COLO668 (cell line): ENCODE results near the gene DENND2C.

Source experiments
- DNase-seq: peaks from one replicate; lab custom pipeline; 2025; ENCODE audit not compliant: unreplicated experiment; lab: John Stamatoyannopoulos, UW

The DENND2C gene

GRCh38 chr1:114677691-114678090 lies 7.8 kb upstream of the DENND2C start:
- DNase-seq = no peak

GRCh38 chr1:114676115-114676514 lies 6.3 kb upstream of the DENND2C start:
- DNase-seq = no peak

GRCh38 chr1:114671939-114672275 lies 2.1 kb upstream of the DENND2C start:
- no peak for DNase-seq

- DNase-seq = no peak
These were observed 1.4 kb upstream of the DENND2C start for GRCh38 chr1:114671011-114671938.

DNA sequence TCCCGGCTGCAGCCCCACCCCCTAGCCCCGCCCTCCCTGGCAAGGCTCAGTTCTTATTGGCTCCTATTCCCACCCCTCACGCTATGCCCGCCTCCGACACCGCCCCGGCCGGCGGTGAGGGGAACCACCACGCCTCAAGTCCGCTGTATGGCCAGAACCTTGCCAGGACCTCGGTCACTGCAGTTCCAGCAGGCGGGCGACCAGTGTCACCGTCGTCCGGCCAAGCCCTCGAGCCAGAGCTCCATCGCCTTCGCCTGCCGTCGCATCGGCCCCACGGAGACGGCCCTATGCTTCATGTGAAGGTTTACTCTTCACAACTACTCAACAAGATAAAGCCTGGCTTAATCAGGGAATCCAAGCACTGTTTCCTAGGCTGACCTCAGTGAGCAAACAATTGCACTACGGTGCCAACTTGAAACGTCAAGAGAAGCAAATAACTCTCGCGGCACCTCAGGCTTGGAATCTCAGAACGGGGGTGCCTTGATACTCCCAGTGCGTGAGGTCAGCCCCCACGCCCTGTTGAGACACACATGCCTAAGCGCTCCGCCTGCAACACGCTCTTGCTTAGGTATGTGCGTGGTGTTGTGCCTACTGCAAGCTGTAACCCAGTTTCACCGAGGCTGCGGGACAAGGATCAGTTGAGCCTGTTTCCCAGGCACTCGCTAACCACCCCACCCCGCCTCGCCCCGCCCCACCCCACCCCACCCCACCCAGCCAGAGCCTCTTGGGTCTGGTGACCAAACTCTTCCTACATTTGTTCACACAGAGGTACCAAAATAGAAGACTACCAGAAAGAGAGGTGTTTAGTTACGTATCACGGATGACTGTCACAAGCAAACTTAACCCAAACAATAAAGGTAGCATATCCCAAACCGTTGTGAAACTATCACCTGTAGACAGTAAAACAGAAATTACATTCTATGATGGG lies 498 bp upstream of the DENND2C start:
- peak; percentile 81 for DNase-seq

DNA sequence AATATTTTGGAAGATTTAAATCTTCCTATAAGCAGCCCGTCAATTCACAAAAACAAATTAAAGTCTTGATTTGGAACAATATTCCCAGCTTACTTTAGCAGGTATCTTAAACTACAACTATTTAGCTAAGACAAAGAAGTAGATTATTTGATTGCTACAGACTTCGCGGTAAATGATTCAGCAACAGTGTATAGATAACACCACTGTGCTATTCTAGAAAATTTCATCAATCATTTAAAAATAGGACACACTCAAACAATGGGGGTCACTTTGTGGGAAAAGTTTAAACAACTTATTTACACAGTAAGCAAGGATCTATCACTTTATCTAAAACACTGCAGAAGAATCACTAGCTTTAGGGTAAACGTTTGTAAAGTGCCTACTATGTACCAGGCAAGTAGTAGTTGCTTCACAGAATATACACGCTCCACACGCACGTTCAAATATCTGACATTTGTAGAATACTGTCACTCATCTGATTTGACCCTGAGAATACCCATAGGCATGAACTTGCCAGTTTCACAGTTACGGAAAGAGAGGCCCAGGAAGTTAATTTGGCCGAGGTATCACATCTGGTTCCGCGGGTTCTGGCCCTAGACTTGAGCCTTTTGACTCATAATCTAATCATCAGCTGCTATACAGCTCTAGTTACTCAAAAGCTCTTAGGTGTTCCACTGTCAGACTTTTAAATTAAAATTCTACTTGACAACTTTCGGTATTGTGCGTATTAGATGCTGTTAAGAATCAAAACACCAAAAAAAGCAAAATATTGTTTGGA lies 876 bp downstream of the DENND2C start:
- DNase-seq = no peak

DNA sequence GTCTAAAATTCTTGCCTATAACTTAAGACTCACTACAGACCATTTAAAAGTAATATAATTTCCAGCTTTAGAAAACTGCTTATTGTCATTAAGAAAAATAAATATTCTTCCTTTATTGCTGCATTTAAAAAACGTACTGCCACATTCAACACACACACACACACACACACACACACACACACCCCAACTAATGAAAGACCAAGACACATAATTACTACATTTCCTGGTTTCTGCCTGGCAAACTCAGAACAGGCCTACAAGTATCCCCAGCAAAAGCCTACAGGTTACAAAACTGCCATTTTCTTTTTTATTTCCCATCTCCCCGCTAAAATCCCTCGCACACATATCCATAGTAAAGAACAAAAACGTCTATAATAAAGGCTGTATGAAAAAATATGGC lies 1.5 kb downstream of the DENND2C start:
- DNase-seq = no peak

GRCh38 chr1:114666954-114667353 lies 2.9 kb downstream of the DENND2C start:
- no peak for DNase-seq

DNA sequence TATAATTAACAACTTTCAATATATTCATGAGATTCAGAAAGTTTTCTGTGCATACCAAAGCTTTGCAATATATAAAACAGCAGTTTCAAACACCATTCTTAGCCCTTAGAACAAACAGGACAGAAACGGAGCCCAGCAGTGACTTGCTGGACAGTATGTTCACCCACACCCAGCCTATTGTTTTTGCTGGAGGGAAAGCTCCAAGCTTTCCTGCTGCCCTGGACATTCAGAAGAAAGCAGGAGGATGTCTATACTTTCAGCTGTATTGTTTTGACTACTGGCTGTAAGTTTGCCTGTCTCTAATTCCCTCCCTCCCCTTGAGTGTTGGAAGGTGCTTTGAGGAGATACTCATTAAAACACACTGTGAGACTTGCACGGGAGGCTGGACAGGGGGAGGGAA lies 9.6 kb downstream of the DENND2C start:
- no peak for DNase-seq

GRCh38 chr1:114651893-114652292 lies 18.0 kb downstream of the DENND2C start:
- no peak for DNase-seq

GRCh38 chr1:114648503-114648902 lies 21.3 kb downstream of the DENND2C start:
- no peak for DNase-seq

- DNase-seq = no peak
These were observed 28.5 kb downstream of the DENND2C start for GRCh38 chr1:114641377-114641776.

- DNase-seq = no peak
These were observed 30.9 kb downstream of the DENND2C start for GRCh38 chr1:114638910-114639309.

- DNase-seq = no peak
These were observed 37.4 kb downstream of the DENND2C start for GRCh38 chr1:114632427-114632826.

- no peak for DNase-seq
These were observed 42.7 kb downstream of the DENND2C start for GRCh38 chr1:114627107-114627506.

GRCh38 chr1:114623364-114623763 lies 46.5 kb downstream of the DENND2C start:
- no peak for DNase-seq

DNA sequence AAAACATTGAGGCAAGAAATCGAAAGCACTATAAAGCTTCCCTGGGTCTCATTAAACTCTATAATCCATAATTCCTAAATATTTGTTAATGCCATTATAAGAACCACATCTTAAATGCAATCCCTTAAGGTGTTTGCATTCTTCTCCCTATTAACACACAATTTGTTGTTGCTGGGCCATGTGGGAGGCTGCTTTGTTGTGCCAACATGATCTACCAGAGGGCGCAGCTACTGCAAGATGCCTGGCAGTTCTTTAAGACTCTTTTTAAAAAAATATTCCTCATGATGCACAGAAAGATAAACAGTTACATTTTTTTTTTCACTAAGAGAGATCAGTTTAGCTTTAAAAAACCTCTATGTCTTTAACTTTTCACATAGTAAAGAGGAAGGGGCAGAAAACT lies 49.4 kb downstream of the DENND2C start:
- no peak for DNase-seq

DNA sequence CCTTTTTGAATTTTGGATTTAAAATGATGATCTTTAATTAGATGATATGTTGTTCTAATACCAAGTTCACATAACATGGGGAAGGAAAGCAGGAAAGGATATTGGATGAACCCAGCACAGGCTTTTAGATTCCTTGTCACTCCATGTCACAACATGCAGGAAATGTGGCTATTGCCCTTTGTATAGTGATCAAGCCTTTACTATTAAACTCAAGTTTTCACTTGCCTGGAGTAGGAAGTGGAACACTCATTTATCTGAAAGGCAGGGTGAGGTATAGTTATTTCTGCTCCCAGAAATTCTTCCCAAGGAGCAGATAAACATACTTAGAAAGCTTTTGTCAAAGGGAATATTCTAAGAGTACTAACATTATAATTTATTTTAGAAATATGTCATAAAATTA lies 51.2 kb downstream of the DENND2C start:
- no peak for DNase-seq

GRCh38 chr1:114610546-114611245 lies 59.2 kb downstream of the DENND2C start:
- DNase-seq = no peak

- no peak for DNase-seq
These were observed 60.0 kb downstream of the DENND2C start for GRCh38 chr1:114609826-114610225.

DNA sequence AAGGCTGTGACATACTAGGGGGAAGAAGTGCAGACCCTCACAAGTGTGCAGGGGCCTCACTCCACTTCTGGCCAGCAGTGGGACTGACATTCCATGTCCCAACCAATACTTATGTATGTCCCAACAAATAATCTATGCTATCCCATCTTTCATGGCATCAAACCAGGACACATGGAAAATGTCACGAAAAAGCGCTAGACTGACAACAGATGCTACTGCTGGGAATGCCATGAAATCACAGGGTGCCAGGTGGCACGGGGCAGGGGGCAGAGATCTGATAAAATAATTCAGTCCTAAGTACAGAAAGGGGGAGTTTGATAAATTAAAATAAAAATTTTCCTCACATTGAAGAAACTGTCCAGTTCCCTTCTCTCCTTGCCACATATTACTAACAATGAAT lies 60.8 kb downstream of the DENND2C start:
- DNase-seq = no peak
